HL-60 (cell line): ENCODE data around the gene EFCAB6.

Experiments used
- DNase-seq, 2 experiments: peaks; one replicate each; pipeline ENCODE4 v3.0.0-alpha.2; 2010 to 2020; ENCODE audit warnings: low read depth in 1 of 2, low spot score in 1 of 2
- H3K27ac ChIP-seq: fragments of 250-450 bp; sonication (Bioruptor Pico); replicated peaks from 2 replicates; pipeline ENCODE4 v1.5.1; 2020; ENCODE audit warnings: mild to moderate bottlenecking, moderate library complexity
- H3K27me3 ChIP-seq: fragments of 250-450 bp; sonication (Bioruptor Pico); 2 replicates; pipeline ENCODE4 v1.5.1; 2021; ENCODE audit warnings: mild to moderate bottlenecking, moderate library complexity; ENCODE audit not compliant: insufficient read depth, poor library complexity, severe bottlenecking
- H3K4me3 ChIP-seq: replicated peaks from 2 replicates; pipeline ENCODE4 v1.5.1; 2011; ENCODE audit warnings: mild to moderate bottlenecking, control low read depth, low read length; ENCODE audit not compliant: insufficient read depth
- CTCF ChIP-seq: IDR thresholded peaks from one replicate; pipeline ENCODE4 v1.5.1; 2011; ENCODE audit warnings: low read length, control low read depth, inconsistent platforms; ENCODE audit not compliant: insufficient read depth
- GABPA ChIP-seq: IDR thresholded peaks from 2 replicates; pipeline ENCODE4 v1.6.1; 2012; ENCODE audit warnings: low read depth
- POLR2AphosphoS5 ChIP-seq: IDR thresholded peaks from 2 replicates; pipeline ENCODE4 v1.6.1; 2012; ENCODE audit warnings: low read depth
- REST ChIP-seq: IDR thresholded peaks from 2 replicates; pipeline ENCODE4 v1.6.1; 2012; ENCODE audit warnings: low read depth; ENCODE audit not compliant: insufficient replicate concordance
- SPI1 ChIP-seq: IDR thresholded peaks from 2 replicates; pipeline ENCODE4 v1.6.1; 2012; ENCODE audit warnings: low read depth, mild to moderate bottlenecking, borderline replicate concordance

The EFCAB6 gene

GRCh38 chr22:43734370-43735150 lies 77.5 kb downstream of the EFCAB6 start:
- Histone ChIP-seq H3K27ac (no peak overlapping the region), H3K4me3 (no peak overlapping the region), H3K27me3 (no peaks in the 10 kb centered on the region)
- TF ChIP-seq SPI1, result no peak
- no peak for TF ChIP-seq REST
- TF ChIP-seq POLR2AphosphoS5, result no peak
- no peak for TF ChIP-seq CTCF
- TF ChIP-seq GABPA, result no peak
- DNase-seq, result no peak

GRCh38 chr22:43733138-43733537 lies 79.0 kb downstream of the EFCAB6 start:
- H3K4me3 ChIP-seq, result no peak overlapping the region
- no peaks in the 10 kb centered on the region for H3K27me3 ChIP-seq
- TF ChIP-seq POLR2AphosphoS5, result no peak
- no peak for TF ChIP-seq GABPA
- TF ChIP-seq CTCF, result no peak
- TF ChIP-seq REST, result no peak
- TF ChIP-seq SPI1, result no peak
- DNase-seq, result no peak
- H3K27ac ChIP-seq, result no peak overlapping the region

- no peak for DNase-seq
- Histone ChIP-seq H3K27me3 (no peaks in the 10 kb centered on the region), H3K4me3 (no peak overlapping the region), H3K27ac (no peak overlapping the region)
- TF ChIP-seq REST (no peak), SPI1 (no peak), GABPA (no peak), CTCF (no peak), POLR2AphosphoS5 (no peak)
Observed at GRCh38 chr22:43731988-43732387, 80.1 kb downstream of the EFCAB6 start.
